Measurements from ENCODE around the gene SLC13A4. TPM values are rescaled to one million over a fixed set of nuclear protein-coding genes. Genes with fewer than 3 reads are reported as not detected.
"Not testable (repeated sequence)": the region's sequence is repeated elsewhere in the genome, so short reads cannot be mapped to it uniquely, and the experiment has no call there.

Gene SLC13A4
- total RNA-seq, 4 donors from 2014 or later, result 0.26 TPM; not detected in 3

DNA sequence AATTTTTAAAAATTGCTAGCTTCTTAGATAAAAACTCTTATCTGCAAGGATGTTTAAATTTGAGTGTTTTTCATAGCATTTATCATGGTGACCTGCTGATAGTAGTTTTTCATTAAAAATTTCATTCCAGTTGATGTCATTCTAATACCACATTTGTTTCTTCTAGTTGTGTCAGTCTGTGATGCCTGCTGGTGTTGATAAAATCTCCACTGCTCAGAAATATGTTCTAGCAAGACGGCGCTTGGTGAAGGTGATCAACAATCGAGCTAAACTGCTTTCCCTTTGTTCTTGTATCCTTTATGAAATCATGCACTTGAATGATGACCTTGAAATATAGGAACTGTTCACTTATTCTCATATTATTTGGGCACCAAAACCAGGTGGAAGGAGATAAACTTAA is 83.3 kb downstream of the SLC13A4 start:
- intact Hi-C loops (cut with DNase I; ENCODE audit: low total_unique reads), result no loop called here
- TF ChIP-seq, protein P1, sequence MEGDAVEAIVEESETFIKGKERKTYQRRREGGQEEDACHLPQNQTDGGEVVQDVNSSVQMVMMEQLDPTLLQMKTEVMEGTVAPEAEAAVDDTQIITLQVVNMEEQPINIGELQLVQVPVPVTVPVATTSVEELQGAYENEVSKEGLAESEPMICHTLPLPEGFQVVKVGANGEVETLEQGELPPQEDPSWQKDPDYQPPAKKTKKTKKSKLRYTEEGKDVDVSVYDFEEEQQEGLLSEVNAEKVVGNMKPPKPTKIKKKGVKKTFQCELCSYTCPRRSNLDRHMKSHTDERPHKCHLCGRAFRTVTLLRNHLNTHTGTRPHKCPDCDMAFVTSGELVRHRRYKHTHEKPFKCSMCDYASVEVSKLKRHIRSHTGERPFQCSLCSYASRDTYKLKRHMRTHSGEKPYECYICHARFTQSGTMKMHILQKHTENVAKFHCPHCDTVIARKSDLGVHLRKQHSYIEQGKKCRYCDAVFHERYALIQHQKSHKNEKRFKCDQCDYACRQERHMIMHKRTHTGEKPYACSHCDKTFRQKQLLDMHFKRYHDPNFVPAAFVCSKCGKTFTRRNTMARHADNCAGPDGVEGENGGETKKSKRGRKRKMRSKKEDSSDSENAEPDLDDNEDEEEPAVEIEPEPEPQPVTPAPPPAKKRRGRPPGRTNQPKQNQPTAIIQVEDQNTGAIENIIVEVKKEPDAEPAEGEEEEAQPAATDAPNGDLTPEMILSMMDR (IDR thresholded peaks at IDR 0.05), result no peak
- no peak for TF ChIP-seq POLR2A (IDR thresholded peaks at IDR 0.05)
- DNase-seq, result no peak
- Histone ChIP-seq H3K9me3 (no peaks in the 10 kb centered on the region), H3K27me3 (no peaks in the 10 kb centered on the region), H3K4me3 (no peak overlapping the region), H3K4me1 (no peaks in the 10 kb centered on the region), H3K36me3 (no peaks in the 10 kb centered on the region), H3K27ac (no peak overlapping the region)

DNA sequence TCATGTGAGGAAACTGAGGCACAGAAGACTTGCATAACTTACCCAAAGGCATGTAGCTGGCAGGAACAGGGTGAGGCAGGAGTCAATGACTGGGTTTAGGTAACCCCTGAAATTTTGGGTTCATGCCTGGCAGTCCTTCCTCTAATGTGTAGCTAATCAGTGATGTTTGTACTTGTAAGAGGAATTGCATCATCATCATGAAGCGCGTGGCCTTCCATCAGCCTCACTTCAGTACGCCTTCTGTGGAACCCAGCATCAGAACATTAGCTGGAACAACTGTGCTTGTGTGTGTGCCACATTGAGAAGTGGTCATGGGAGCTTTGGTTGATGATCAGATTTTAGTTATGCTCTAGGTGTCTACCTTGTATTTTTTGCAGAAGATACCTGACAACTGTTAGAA is 83.8 kb downstream of the SLC13A4 start:
- intact Hi-C loops (cut with DNase I; ENCODE audit: low total_unique reads), result no loop called here
- Histone ChIP-seq H3K4me1 (no peaks in the 10 kb centered on the region), H3K36me3 (no peaks in the 10 kb centered on the region)

DNA sequence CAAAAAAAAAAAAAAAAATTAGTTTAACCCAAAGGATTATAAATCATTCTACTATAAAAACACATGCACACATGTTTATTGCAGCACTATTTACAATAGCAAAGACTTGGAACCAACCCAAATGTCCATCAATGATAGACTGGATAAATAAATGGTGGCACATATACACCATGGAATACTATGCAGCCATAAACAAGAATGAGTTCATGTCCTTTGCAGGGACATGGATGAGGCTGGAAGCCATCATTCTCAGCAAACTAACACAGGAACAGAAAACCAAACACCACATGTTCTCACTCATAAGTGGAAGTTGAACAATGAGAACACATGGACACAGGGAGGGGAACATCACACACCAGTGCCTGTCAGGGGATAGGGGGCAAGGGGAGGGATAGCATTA is 88.3 kb downstream of the SLC13A4 start:
- H3K4me1 ChIP-seq; H3K27me3 ChIP-seq; H3K4me3 ChIP-seq; intact Hi-C loops (cut with DNase I; ENCODE audit: low total_unique reads); H3K9me3 ChIP-seq; H3K36me3 ChIP-seq; DNase-seq; H3K27ac ChIP-seq: not testable (repeated sequence)

More for the DNA sequence above, 83.8 kb downstream of the SLC13A4 start:
- no peak for DNase-seq
- Histone ChIP-seq H3K4me3 (no peak overlapping the region), H3K27ac (no peak overlapping the region), H3K9me3 (no peaks in the 10 kb centered on the region), H3K27me3 (no peaks in the 10 kb centered on the region)
- TF ChIP-seq, protein P1 (IDR thresholded peaks at IDR 0.05), result no peak
- TF ChIP-seq POLR2A (IDR thresholded peaks at IDR 0.05), result no peak

DNA sequence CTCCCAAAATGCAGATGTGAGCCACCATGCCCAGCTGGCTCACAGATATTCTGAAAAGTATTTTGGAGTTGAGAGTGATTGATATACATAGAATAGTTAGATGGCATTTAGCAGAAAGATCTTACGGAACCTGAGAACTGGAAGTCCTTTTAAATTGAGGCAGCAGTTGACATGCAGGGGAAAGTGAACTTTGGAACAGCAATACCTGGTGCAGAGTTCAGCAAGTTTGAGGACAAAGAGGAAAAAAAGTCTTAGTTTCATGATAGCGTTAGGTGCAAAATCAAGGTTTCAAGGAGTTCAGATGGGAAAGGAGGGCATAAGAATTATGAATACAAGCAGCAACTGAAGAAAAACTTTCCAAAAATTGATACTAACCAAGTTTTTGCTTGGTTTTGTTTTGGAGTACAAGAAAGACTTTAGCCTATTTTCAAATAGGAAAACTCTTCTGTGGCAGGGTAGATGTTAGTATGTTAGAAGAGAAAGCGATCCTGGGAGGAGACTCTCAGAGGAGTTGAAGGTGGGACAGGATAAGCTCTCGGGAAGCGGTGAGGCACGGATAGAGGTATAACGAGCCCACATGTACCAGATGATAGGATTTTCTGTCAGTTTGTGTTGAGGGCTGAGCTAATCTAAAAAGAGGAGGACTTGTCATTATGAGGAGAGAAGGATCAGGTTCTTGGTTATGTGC is 93.7 kb downstream of the SLC13A4 start:
- Histone ChIP-seq H3K9me3 (no peaks in the 10 kb centered on the region), H3K4me3 (no peak overlapping the region), H3K4me1 (no peaks in the 10 kb centered on the region), H3K36me3 (no peaks in the 10 kb centered on the region), H3K27ac (no peak overlapping the region), H3K27me3 (no peaks in the 10 kb centered on the region)
- TF ChIP-seq POLR2A (IDR thresholded peaks at IDR 0.05), result no peak
- TF ChIP-seq, protein P1 (IDR thresholded peaks at IDR 0.05), result no peak
- intact Hi-C loops (cut with DNase I; ENCODE audit: low total_unique reads), result no loop called here
- DNase-seq, result no peak

Small RNA genes within 50 kb of the gene (small RNA-seq; reads per million reads assigned to genes)
- gene RNU6-1154P, result not detected

Other genes with a start within 250 kb of the SLC13A4 start
- gene CNOT4, start 218.1 kb downstream of the SLC13A4 start, total RNA-seq, result 10 to 100 TPM; 13.2 to 35.6 (median 20.6) TPM
- 10 to 100 TPM; 21.0 to 65.9 (median 47.6) TPM for gene NUP205, start 170.3 kb downstream of the SLC13A4 start, total RNA-seq
- 10 to 100 TPM in 3 of 4 donors, 1 to 10 TPM in 1; 4.4 to 28.5 (median 23.1) TPM for gene STMP1, start 65.7 kb downstream of the SLC13A4 start, total RNA-seq
- 10 to 100 TPM in 1 of 4 donors, 1 to 10 TPM in 1, under 1 TPM in 1, not detected in 1; 0.51 to 12.6 (median 6.3) TPM for gene FAM180A, start 20.6 kb upstream of the SLC13A4 start, total RNA-seq
- 100 to 1,000 TPM in 1 of 4 donors, 10 to 100 TPM in 3; 53.8 to 125 (median 76.8) TPM for gene MTPN, start 249.2 kb upstream of the SLC13A4 start, total RNA-seq

All from uterus (tissue), 4 donors.